ENCODE results near the gene PIP5K1C. TPM values are rescaled to one million over a fixed set of nuclear protein-coding genes. Genes with fewer than 3 reads are reported as not detected.

Gene PIP5K1C
- total RNA-seq, 2 experiments from 2014 or later = 14.6 to 15.3 TPM

- intact Hi-C loops (cut with DNase I, micrococcal nuclease) = no loop called here
- DNase-seq (no peak), ATAC-seq (no peak)
- H3K4me3 Mint-ChIP-seq = no peak overlapping the region
- H3K9me3 Mint-ChIP-seq (ENCODE audit: low read depth) = no peaks in the 10 kb centered on the region
- peaks cover 2% of the 10 kb centered on the region for H3K4me1 Mint-ChIP-seq
- ChIA-PET CTCF (interaction anchor here (0.8 kb wide), 1 partner anchor 26 kb away, joined by 3 read pairs; no protein-coding TSS in a partner anchor), POLR2A (interaction anchor here (0.7 kb wide), 1 partner anchor 82 kb away, joined by 5 read pairs; no protein-coding TSS in a partner anchor)
- H3K27me3 Mint-ChIP-seq = peaks cover 2% of the 10 kb centered on the region
- peaks cover 8% of the 10 kb centered on the region for H3K36me3 Mint-ChIP-seq (ENCODE audit: low read depth)
- no peak overlapping the region for H3K27ac Mint-ChIP-seq
These were observed 90.2 kb downstream of the PIP5K1C start for GRCh38 chr19:3609779-3610719.

- CTCF ChIA-PET = interaction anchor here (0.6 to 1.7 kb wide), 5 partner anchors 16 to 46 kb away, joined by 3 to 6 read pairs (median 4); partner anchors contain the start of gene GIPC3
- no peak overlapping the region for H3K27ac Mint-ChIP-seq
These were observed 91.4 kb downstream of the PIP5K1C start for GRCh38 chr19:3608750-3609322.

GRCh38 chr19:3608079-3608641, 92.1 kb downstream of the PIP5K1C start:
- ATAC-seq = no peak
- Mint-ChIP-seq H3K9me3 (ENCODE audit: low read depth) (no peaks in the 10 kb centered on the region), H3K27ac (no peak overlapping the region), H3K27me3 (peaks cover 2% of the 10 kb centered on the region), H3K36me3 (ENCODE audit: low read depth) (peaks cover 7% of the 10 kb centered on the region), H3K4me3 (no peak overlapping the region), H3K4me1 (peaks cover 2% of the 10 kb centered on the region)
- DNase-seq = no peak
- POLR2A ChIA-PET = interaction anchor here (0.6 kb wide), 1 partner anchor 725 kb away, joined by 3 read pairs; no protein-coding TSS in a partner anchor
- CTCF ChIA-PET = interaction anchor here (0.8 to 1.7 kb wide), 5 partner anchors 11 to 25 kb away, joined by 3 to 6 read pairs (median 3); partner anchors contain the start of gene GIPC3
- intact Hi-C loops (cut with DNase I, micrococcal nuclease) = no loop called here

More at GRCh38 chr19:3608750-3609322, 91.4 kb downstream of the PIP5K1C start:
- intact Hi-C loops (cut with DNase I, micrococcal nuclease) = no loop called here
- POLR2A ChIA-PET = interaction anchor here (0.6 kb wide), 1 partner anchor 724 kb away, joined by 3 read pairs; no protein-coding TSS in a partner anchor
- Mint-ChIP-seq H3K4me3 (no peak overlapping the region), H3K27me3 (peaks cover 2% of the 10 kb centered on the region), H3K4me1 (peaks cover 2% of the 10 kb centered on the region), H3K9me3 (ENCODE audit: low read depth) (no peaks in the 10 kb centered on the region), H3K36me3 (ENCODE audit: low read depth) (peaks cover 8% of the 10 kb centered on the region)
- no peak for ATAC-seq
- DNase-seq = no peak

- POLR2A ChIA-PET = no interaction called here
- no peak for ATAC-seq
- intact Hi-C loops (cut with DNase I, micrococcal nuclease) = no loop called here
- H3K36me3 Mint-ChIP-seq (ENCODE audit: low read depth) = peaks cover 7% of the 10 kb centered on the region
- H3K4me3 Mint-ChIP-seq = no peak overlapping the region
- no peak for DNase-seq
- H3K9me3 Mint-ChIP-seq (ENCODE audit: low read depth) = no peaks in the 10 kb centered on the region
- no peak overlapping the region for H3K27ac Mint-ChIP-seq
- CTCF ChIA-PET = interaction anchor here (0.8 to 1.7 kb wide), 5 partner anchors 10 to 24 kb away, joined by 3 to 6 read pairs (median 3); partner anchors contain the start of gene GIPC3
- H3K4me1 Mint-ChIP-seq = peaks cover 2% of the 10 kb centered on the region
- H3K27me3 Mint-ChIP-seq = peaks cover 2% of the 10 kb centered on the region
These were observed 92.8 kb downstream of the PIP5K1C start for GRCh38 chr19:3607303-3608078.

GRCh38 chr19:3606690-3607289, 93.5 kb downstream of the PIP5K1C start, which contains the start of gene TBXA2R:
TBXA2R (minus strand) TSS chr19:3606875; CDS start chr19:3600634, 6,241 bp downstream.
- Mint-ChIP-seq H3K4me1 (peaks cover 2% of the 10 kb centered on the region), H3K27me3 (peaks cover 2% of the 10 kb centered on the region), H3K4me3 (peak within 1 kb of the TSS; percentile 26), H3K27ac (no peak within 1 kb of the TSS), H3K36me3 (ENCODE audit: low read depth) (peaks cover 3% of the 10 kb centered on the region), H3K9me3 (ENCODE audit: low read depth) (no peaks in the 10 kb centered on the region)
- ChIA-PET POLR2A (no interaction called here), CTCF (no interaction called here)
- ATAC-seq (peak; percentile 43), DNase-seq (peak; percentile 76)
- intact Hi-C loops (cut with DNase I, micrococcal nuclease) = no loop called here

- no peak overlapping the region for H3K27ac Mint-ChIP-seq
- H3K9me3 Mint-ChIP-seq (ENCODE audit: low read depth) = no peaks in the 10 kb centered on the region
- peak overlapping the region; percentile 26 for H3K4me3 Mint-ChIP-seq
- CTCF ChIA-PET = no interaction called here
- DNase-seq = peak; percentile 52
- POLR2A ChIA-PET = no interaction called here
- peaks cover 2% of the 10 kb centered on the region for H3K4me1 Mint-ChIP-seq
- H3K36me3 Mint-ChIP-seq (ENCODE audit: low read depth) = peaks cover 2% of the 10 kb centered on the region
- peak; percentile 60 for ATAC-seq
- intact Hi-C loops (cut with DNase I, micrococcal nuclease) = no loop called here
- peaks cover 2% of the 10 kb centered on the region for H3K27me3 Mint-ChIP-seq
These were observed 94.0 kb downstream of the PIP5K1C start for GRCh38 chr19:3606174-3606689.

- ChIA-PET POLR2A (no interaction called here), CTCF (no interaction called here)
- H3K9me3 Mint-ChIP-seq (ENCODE audit: low read depth) = no peaks in the 10 kb centered on the region
- no peak for ATAC-seq
- intact Hi-C loops (cut with DNase I, micrococcal nuclease) = no loop called here
- H3K36me3 Mint-ChIP-seq (ENCODE audit: low read depth) = peaks cover 2% of the 10 kb centered on the region
- no peak for DNase-seq
- peaks cover 2% of the 10 kb centered on the region for H3K4me1 Mint-ChIP-seq
- H3K27ac Mint-ChIP-seq = no peak overlapping the region
- peaks cover 2% of the 10 kb centered on the region for H3K27me3 Mint-ChIP-seq
- no peak overlapping the region for H3K4me3 Mint-ChIP-seq
These were observed 94.5 kb downstream of the PIP5K1C start for GRCh38 chr19:3605770-3606169.

GRCh38 chr19:3605361-3605760, 94.9 kb downstream of the PIP5K1C start:
- intact Hi-C loops (cut with DNase I, micrococcal nuclease) = no loop called here
- CTCF ChIA-PET = interaction anchor here (0.6 to 1.2 kb wide), 3 partner anchors 14 to 19 kb away, joined by 3 to 6 read pairs (median 4); no protein-coding TSS in a partner anchor
- POLR2A ChIA-PET = no interaction called here

GRCh38 chr19:3604987-3605343, 95.3 kb downstream of the PIP5K1C start:
- peak; percentile 42 for DNase-seq
- ATAC-seq = peak; percentile 34
- H3K36me3 Mint-ChIP-seq (ENCODE audit: low read depth) = no peaks in the 10 kb centered on the region
- no peaks in the 10 kb centered on the region for H3K9me3 Mint-ChIP-seq (ENCODE audit: low read depth)
- H3K4me1 Mint-ChIP-seq = peaks cover 2% of the 10 kb centered on the region
- POLR2A ChIA-PET = interaction anchor here (0.6 kb wide), 1 partner anchor 12 kb away, joined by 3 read pairs; no protein-coding TSS in a partner anchor
- intact Hi-C loops (cut with DNase I, micrococcal nuclease) = no loop called here
- peaks cover 2% of the 10 kb centered on the region for H3K27me3 Mint-ChIP-seq
- CTCF ChIA-PET = interaction anchor here (0.5 to 1.2 kb wide), 4 partner anchors 14 to 257 kb away, joined by 3 to 6 read pairs (median 4); no protein-coding TSS in a partner anchor
- H3K4me3 Mint-ChIP-seq = no peak overlapping the region
- no peak overlapping the region for H3K27ac Mint-ChIP-seq

More at GRCh38 chr19:3605361-3605760, 94.9 kb downstream of the PIP5K1C start:
- Mint-ChIP-seq H3K27me3 (peaks cover 2% of the 10 kb centered on the region), H3K4me1 (peaks cover 2% of the 10 kb centered on the region), H3K4me3 (no peak overlapping the region), H3K36me3 (ENCODE audit: low read depth) (peaks cover under 1% of the 10 kb centered on the region), H3K27ac (no peak overlapping the region), H3K9me3 (ENCODE audit: low read depth) (no peaks in the 10 kb centered on the region)
- no peak for DNase-seq
- peak; percentile 4 for ATAC-seq
